COLO668 (cell line): ENCODE data around the gene RARB.
A peak's percentile ranks its signal among the peaks of the same experiment; 100 is the strongest.

Experiments used
- DNase-seq: peaks from one replicate; lab custom pipeline; 2025; ENCODE audit not compliant: unreplicated experiment; lab: John Stamatoyannopoulos, UW

Gene RARB

GRCh38 chr3:25503898-25504301 lies 75.8 kb downstream of the RARB start:
- DNase-seq = no peak

DNA sequence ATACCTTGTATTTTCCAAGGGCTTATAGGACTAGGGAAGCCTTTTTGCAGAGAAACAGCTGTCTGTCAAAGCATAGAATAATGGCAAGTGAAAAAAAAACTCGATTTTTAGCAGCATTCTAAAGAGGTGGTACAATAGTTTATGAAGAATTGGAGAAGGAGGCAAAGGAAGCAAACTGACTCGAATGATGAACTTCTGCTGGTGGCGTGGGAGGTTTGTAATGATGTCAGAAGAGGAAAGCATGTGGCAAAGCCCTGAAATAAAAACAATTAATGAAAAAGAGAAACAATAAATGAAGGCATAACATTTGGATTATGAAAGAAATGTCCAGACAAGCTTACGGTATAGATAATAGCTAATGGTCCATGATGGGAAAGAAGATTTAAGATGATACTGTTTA lies 77.5 kb downstream of the RARB start:
- no peak for DNase-seq

DNA sequence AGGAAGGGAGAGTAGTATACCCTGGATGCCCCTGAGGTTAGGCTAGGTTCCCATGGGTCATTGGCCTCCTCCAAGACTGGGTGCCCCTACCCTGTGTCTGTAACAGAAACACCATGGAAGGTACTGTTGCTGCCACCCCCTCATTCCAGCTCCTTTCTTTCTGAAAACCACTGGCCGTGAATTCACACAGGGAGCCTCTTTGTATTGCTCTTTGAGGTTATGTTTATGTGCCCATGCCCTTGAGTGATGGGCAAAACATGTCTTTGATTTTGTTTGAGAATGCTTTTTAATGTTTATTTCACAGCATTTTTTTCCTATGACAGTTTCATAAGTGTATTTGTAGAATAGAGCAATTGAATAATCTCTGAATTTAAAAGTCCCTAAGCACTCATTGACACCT lies 79.7 kb downstream of the RARB start:
- no peak for DNase-seq

GRCh38 chr3:25508433-25508832 lies 80.4 kb downstream of the RARB start:
- no peak for DNase-seq

GRCh38 chr3:25508901-25509300 lies 80.8 kb downstream of the RARB start:
- no peak for DNase-seq

DNA sequence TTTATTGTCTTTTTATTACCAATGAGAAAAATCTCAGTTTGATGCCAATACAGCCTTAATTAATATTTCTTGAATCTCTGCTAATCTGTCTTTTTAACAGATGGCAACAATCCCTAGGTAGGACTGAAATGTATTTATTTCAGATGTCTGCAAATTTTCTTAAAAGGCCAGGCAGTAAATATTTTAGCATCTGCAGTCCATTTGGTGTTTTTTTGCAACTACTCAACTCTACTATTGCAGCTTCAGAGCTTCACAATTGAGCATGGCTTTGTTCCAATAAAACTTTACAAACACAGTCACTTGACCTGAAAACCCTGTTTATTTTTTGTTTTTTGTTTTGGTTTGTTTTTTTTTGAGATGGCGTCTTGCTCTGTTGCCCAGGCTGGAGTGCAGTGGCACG lies 82.7 kb downstream of the RARB start:
- no peak for DNase-seq

GRCh38 chr3:25511972-25512721 lies 84.1 kb downstream of the RARB start:
- DNase-seq = no peak

GRCh38 chr3:25513642-25514266 lies 85.7 kb downstream of the RARB start:
- no peak for DNase-seq

GRCh38 chr3:25515171-25515570 lies 87.1 kb downstream of the RARB start:
- no peak for DNase-seq

GRCh38 chr3:25520926-25521559 lies 93.0 kb downstream of the RARB start:
- no peak for DNase-seq

GRCh38 chr3:25527336-25527735 lies 99.3 kb downstream of the RARB start:
- no peak for DNase-seq

GRCh38 chr3:25527801-25528200 lies 99.7 kb downstream of the RARB start:
- no peak for DNase-seq

DNA sequence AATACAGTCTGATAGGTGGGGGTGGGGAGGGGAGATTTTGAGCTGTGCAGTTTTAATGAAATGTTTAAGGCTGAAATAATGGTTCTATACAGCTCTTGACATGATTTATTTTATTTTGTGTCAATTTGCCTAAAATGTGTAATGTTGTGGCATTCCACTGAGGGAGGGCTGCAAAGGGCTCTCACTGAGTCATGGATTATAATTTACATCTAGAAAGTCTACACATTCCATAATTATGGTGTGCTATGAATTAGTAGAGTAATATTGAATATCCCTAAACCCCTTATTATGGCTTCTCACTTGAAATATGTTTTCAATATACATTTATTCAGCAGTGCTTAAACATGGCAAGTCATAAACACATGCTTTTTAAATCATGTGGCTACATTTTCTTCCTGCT lies 103.9 kb downstream of the RARB start:
- DNase-seq = no peak

- peak; percentile 3 for DNase-seq
Measured at GRCh38 chr3:25532431-25533162, 104.5 kb downstream of the RARB start.

GRCh38 chr3:25533399-25533798 lies 105.3 kb downstream of the RARB start:
- DNase-seq = no peak

DNA sequence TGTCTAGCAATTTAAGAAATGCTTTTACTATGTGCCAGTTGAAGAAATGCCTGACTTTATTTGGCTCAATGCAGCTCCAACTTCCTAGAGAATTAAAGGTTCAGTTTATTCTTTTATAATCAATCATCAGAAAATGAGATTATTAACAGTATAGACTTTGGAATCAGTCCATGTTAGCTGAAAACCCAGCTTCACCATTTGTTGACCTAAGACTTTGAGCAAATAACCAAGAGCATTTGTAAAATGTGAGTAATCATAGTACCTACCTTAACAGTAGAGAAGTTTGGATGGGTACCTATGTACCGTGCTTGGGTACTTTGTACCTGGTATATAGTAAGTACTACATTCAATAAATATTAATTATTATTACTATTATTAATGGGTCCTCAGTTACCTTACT lies 105.9 kb downstream of the RARB start:
- DNase-seq = no peak

DNA sequence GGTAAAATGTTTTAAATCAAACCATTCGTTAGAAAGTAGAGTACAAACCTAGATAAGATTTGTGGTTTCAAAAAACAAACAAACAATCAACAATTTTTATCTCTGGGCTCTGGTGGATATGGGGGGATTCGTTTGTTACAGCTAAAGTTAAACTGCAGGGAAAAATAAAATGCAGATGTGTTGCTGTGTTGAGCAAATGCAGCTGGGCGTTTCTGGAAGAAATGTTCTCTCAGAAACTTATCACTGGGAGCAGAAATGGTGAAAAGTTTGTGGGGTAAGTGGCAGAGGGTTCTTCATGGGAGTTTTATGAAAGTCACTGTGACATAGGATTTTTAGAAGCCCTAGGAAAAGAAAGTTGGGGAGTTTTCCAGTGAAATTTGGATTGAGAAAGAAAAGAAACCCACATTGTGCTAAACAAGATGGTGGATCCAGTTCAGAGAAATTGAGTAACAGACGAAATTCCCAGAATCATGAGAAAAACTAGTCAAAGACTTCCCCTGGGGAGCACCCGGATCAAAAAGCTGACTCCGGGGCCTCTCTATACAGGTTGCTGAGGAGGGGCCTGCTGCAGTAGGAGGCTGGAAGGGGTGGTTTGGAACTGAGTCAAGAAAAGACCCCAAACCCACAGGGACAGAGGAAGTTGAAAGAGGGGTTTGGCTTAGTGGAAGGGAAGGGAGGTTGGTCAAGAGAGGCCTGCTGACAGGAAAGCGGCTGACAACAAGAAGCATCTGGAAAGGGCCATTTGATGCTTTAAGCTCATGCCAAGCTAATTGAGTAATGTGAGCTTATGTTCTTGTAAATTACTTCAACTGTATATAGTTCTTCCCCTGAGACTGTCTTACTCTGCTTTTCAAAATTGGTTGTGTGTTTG lies 108.7 kb downstream of the RARB start:
- no peak for DNase-seq

- no peak for DNase-seq
Measured at GRCh38 chr3:25537516-25537915, 109.5 kb downstream of the RARB start.

- DNase-seq = no peak
Measured at GRCh38 chr3:25540273-25540672, 112.2 kb downstream of the RARB start.

GRCh38 chr3:25542492-25543039 lies 114.5 kb downstream of the RARB start:
- no peak for DNase-seq
